Chondrocyte (in vitro differentiated cells): ENCODE data around the gene PLAC9. TPM values are rescaled to one million over a fixed set of nuclear protein-coding genes. Genes with fewer than 3 reads are reported as not detected.

Experiments
- DNase-seq: peaks from one replicate; pipeline ENCODE4 v3.0.0; 2021; ENCODE audit warnings: mixed read lengths, low spot score
- H3K27ac Mint-ChIP-seq: one replicate; pipeline ENCODE4 v1.8.0; 2021; ENCODE audit warnings: mild to moderate bottlenecking, moderate library complexity, mixed read lengths; ENCODE audit not compliant: unreplicated experiment
- H3K27me3 Mint-ChIP-seq: 2 replicates; pipeline ENCODE4 v1.8.0; 2021; ENCODE audit warnings: low read depth, mixed read lengths
- H3K36me3 Mint-ChIP-seq: 2 replicates; pipeline ENCODE4 v1.8.0; 2021; ENCODE audit warnings: low read depth, mixed read lengths
- H3K4me1 Mint-ChIP-seq: 2 replicates; pipeline ENCODE4 v1.8.0; 2021; ENCODE audit warnings: low read depth, mild to moderate bottlenecking, mixed read lengths
- H3K4me3 Mint-ChIP-seq: one replicate; pipeline ENCODE4 v1.8.0; 2021; ENCODE audit warnings: mild to moderate bottlenecking, moderate library complexity, mixed read lengths; ENCODE audit not compliant: unreplicated experiment
- H3K9me3 Mint-ChIP-seq: 2 replicates; pipeline ENCODE4 v1.8.0; 2021; ENCODE audit warnings: low read depth, mixed read lengths
- total RNA-seq: library from RNA; stranded (reverse); gene quantifications from 3 replicates; pipeline ENCODE4 v1.2.1, GENCODE V29; 2021
- TF ChIP-seq, protein P1 (sequence below): fragments of 200-600 bp; sonication (generic); IDR thresholded peaks from 2 replicates; pipeline ENCODE4 v1.5.0; 2021; ENCODE audit warnings: antibody characterized with exemption, mild to moderate bottlenecking, moderate library complexity

Gene PLAC9
- total RNA-seq, 1 donor from 2014 or later = 193 TPM

DNA sequence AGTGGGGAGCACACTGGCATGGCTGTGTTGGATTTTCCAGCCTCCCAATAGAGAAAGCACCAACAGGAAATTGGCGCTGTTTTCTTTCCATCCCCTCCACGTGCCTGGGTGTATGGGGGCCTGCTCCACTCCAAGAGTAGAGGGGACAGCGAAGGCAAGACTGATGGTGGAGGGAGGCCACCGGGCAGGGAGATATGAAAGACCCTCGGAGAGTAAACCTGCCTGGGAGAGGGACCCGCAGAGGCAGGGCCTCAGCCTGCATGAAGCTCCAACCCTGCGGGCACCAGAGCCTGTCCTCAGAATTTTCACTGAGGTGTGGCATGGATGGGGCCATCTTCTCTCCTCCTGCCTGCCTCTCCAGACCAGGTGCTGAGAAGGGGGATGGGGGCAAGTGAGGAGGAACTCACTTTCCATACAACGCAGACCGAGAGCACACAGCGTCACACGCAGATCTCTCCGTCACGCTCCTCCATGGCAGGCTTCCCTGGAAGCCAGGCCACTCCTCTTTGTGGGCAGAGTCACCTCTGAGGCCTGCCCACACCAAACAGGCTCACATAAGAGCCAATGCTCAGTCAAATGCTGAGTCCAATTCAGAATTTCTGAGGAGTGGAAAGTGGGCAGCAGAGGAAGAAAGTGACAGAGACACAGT is 54.0 kb downstream of the PLAC9 start:
- no peaks in the 10 kb centered on the region for H3K9me3 Mint-ChIP-seq
- peak; percentile 65 for DNase-seq

DNA sequence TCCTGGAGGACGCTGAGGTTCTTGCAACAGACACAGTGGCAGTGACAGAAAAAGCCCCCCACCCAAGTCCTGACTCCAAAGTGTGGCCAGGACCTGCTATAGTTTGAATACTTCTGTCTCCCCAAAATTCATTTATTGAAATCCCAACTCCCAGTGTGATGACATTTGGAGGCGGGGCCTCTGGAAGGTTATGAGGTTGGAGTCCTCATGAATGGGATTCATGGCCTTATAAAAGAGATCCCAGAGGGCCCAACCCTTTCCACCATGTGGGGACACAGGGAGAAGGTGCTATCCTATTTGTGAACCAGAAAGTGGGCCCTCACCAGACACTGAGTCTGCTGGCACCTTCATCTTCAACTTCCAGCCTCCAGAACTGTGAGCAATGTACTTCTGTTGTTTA is 54.5 kb downstream of the PLAC9 start:
- Mint-ChIP-seq H3K4me1 (peaks cover 20% of the 10 kb centered on the region), H3K27ac (peak overlapping the region; percentile 15)

More for the DNA sequence above, 54.0 kb downstream of the PLAC9 start:
- Mint-ChIP-seq H3K27ac (no peak overlapping the region), H3K4me3 (no peak overlapping the region), H3K4me1 (peaks cover 20% of the 10 kb centered on the region), H3K27me3 (no peaks in the 10 kb centered on the region), H3K36me3 (no peaks in the 10 kb centered on the region)
- TF ChIP-seq, protein P1, sequence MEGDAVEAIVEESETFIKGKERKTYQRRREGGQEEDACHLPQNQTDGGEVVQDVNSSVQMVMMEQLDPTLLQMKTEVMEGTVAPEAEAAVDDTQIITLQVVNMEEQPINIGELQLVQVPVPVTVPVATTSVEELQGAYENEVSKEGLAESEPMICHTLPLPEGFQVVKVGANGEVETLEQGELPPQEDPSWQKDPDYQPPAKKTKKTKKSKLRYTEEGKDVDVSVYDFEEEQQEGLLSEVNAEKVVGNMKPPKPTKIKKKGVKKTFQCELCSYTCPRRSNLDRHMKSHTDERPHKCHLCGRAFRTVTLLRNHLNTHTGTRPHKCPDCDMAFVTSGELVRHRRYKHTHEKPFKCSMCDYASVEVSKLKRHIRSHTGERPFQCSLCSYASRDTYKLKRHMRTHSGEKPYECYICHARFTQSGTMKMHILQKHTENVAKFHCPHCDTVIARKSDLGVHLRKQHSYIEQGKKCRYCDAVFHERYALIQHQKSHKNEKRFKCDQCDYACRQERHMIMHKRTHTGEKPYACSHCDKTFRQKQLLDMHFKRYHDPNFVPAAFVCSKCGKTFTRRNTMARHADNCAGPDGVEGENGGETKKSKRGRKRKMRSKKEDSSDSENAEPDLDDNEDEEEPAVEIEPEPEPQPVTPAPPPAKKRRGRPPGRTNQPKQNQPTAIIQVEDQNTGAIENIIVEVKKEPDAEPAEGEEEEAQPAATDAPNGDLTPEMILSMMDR = no peak

DNA sequence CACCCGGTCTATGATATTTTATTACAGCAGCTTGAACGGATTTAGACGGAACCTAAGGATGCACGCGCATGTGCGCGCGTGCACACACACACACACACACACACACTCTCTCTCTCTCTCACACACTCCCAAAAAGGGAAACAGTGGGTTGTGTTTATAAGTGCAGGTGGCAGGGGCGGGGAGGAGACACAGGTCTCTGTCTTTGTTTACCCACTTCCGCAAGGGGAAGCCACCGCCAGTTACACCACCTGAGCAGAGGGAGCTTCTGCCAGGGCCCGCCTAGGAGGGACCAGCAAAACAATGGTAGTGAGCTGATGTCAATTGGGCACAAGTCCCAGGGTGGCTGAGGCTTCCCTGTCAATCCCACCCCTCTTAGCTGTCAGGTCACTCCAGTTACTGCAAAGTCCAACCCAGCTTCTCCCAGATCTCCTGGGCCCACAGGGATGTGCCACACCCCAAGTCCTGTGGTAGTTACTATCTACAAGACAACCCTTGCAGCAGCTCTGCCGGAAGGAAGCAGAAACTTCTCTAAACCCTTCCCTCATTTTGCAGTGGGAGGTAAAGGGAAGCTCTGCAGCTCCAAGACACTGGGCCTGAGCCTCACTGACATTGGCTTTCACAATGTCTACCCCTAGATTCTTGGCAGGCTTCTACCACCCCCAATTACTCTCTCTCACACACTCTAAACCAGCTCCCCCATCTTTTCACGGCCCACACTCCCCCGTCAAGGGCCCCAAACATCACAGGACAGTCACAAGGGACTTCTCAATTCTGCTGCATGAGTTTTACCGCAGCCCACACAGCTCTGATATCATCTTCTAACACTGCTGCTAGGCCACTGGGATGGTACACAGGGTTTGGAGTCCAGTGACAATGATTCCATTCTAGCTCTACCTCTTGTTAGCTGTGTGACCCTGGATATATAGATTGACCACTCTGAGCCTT is 55.2 kb downstream of the PLAC9 start:
- peaks cover 8% of the 10 kb centered on the region for H3K9me3 Mint-ChIP-seq
- peak; percentile 57 for DNase-seq
- peaks cover 4% of the 10 kb centered on the region for H3K36me3 Mint-ChIP-seq
- TF ChIP-seq, protein P1 = no peak
- H3K27ac Mint-ChIP-seq = no peak overlapping the region
- H3K4me1 Mint-ChIP-seq = peaks cover 20% of the 10 kb centered on the region
- H3K27me3 Mint-ChIP-seq = no peaks in the 10 kb centered on the region
- H3K4me3 Mint-ChIP-seq = no peak overlapping the region

More for the DNA sequence above, 54.5 kb downstream of the PLAC9 start:
- TF ChIP-seq, protein P1 = no peak
- Mint-ChIP-seq H3K9me3 (peaks cover 2% of the 10 kb centered on the region), H3K27me3 (no peaks in the 10 kb centered on the region), H3K36me3 (no peaks in the 10 kb centered on the region), H3K4me3 (no peak overlapping the region)
- peak; percentile 40 for DNase-seq

DNA sequence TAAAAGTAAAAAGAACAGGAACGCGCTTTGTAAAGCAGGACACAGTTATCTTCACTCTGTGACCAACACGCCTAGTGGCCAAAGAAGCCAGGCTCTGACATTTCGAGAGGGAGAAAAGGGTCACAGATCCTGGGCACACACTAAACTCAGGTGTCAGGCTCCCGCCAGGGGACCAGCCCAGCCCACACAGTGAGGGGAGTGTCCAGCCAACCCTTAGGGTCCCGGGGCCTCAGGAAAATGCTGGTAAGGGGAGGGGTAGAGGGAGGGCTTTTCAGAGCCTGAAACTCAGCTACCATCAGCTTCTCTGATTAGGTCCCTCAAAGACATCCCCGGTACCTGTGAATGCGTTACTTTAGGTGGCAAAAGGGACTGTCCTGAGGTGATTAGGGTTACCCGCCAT is 56.2 kb downstream of the PLAC9 start:
- no peak overlapping the region for H3K4me3 Mint-ChIP-seq
- H3K27ac Mint-ChIP-seq = no peak overlapping the region
- peaks cover 23% of the 10 kb centered on the region for H3K4me1 Mint-ChIP-seq
- TF ChIP-seq, protein P1 = no peak
- peak; percentile 68 for DNase-seq
- no peaks in the 10 kb centered on the region for H3K27me3 Mint-ChIP-seq
- peaks cover 6% of the 10 kb centered on the region for H3K36me3 Mint-ChIP-seq
- peaks cover 12% of the 10 kb centered on the region for H3K9me3 Mint-ChIP-seq

DNA sequence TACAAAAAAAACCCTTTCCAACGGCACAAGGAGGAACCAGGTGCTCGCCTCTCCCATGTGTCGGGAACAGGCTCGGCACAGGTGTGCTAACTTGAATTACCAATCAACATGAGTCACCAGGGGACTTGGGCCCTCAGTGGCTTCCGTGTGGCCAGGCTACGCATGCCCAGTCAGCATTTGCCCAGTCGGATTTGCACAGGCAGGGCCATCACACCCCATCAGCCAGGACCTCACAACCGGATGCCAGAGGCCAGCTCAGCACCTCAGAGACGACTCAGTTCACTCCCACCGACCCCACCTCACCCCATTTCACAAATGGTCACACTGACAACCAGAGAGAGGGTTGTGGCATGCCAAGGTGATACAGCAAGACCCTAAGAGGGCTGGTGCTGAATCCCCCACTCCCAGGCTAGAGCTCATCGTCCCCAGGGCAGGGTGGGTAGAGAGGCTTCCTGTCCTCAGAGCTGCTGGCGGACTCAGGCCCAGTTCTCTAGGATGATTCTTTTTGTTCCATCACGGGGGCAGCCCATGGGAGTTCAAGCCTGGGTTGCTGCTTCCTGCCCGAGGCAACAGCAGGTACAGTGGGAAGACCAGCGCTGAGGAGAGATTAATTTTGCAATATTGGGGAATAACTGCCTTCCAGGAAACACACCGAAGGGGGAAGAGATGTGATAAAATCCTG is 59.2 kb downstream of the PLAC9 start:
- H3K9me3 Mint-ChIP-seq = peaks cover 12% of the 10 kb centered on the region
- peaks cover 6% of the 10 kb centered on the region for H3K36me3 Mint-ChIP-seq
- TF ChIP-seq, protein P1 = no peak
- H3K27ac Mint-ChIP-seq = no peak overlapping the region
- H3K27me3 Mint-ChIP-seq = no peaks in the 10 kb centered on the region
- DNase-seq = peak; percentile 54
- H3K4me1 Mint-ChIP-seq = peaks cover 27% of the 10 kb centered on the region
- no peak overlapping the region for H3K4me3 Mint-ChIP-seq
